Smooth muscle cell (in vitro differentiated cells): ENCODE data around the gene CTBP2. TPM values are rescaled to one million over a fixed set of nuclear protein-coding genes. Genes with fewer than 3 reads are reported as not detected.

Experiments used
- DNase-seq: peaks from one replicate; lab custom pipeline; 2025; ENCODE audit not compliant: unreplicated experiment; lab: John Stamatoyannopoulos, UW
- H2AFZ ChIP-seq: fragments of 200-600 bp; sonication (generic); 2 replicates; pipeline ENCODE4 v1.6.0; 2016; ENCODE audit warnings: antibody characterized with exemption, low read depth, mild to moderate bottlenecking
- H3F3A ChIP-seq: fragments of 200-600 bp; sonication (generic); 2 replicates; pipeline ENCODE4 v1.6.0; 2017; ENCODE audit warnings: antibody characterized with exemption, low read depth
- H3K27ac ChIP-seq: fragments of 200-600 bp; sonication (generic); 2 replicates; pipeline ENCODE4 v1.5.1; 2016; ENCODE audit warnings: low read depth, mild to moderate bottlenecking
- H3K27me3 ChIP-seq: fragments of 200-600 bp; sonication (generic); 2 replicates; pipeline ENCODE4 v1.6.1; 2016; ENCODE audit warnings: low read depth, mild to moderate bottlenecking
- H3K36me3 ChIP-seq: fragments of 200-600 bp; sonication (generic); 2 replicates; pipeline ENCODE4 v1.5.1; 2016; ENCODE audit warnings: low read depth
- H3K4me1 ChIP-seq: fragments of 200-600 bp; sonication (generic); 2 replicates; pipeline ENCODE4 v1.5.1; 2016; ENCODE audit warnings: low read depth
- H3K4me2 ChIP-seq: fragments of 200-600 bp; sonication (generic); 2 replicates; pipeline ENCODE4 v1.6.0; 2016; ENCODE audit warnings: mild to moderate bottlenecking
- H3K4me3 ChIP-seq: fragments of 200-600 bp; sonication (generic); 2 replicates; pipeline ENCODE4 v1.5.1; 2016; ENCODE audit warnings: mild to moderate bottlenecking
- H3K79me2 ChIP-seq: fragments of 200-600 bp; sonication (generic); 2 replicates; pipeline ENCODE4 v1.6.0; 2016; ENCODE audit warnings: low read depth, mild to moderate bottlenecking
- H3K9ac ChIP-seq: fragments of 200-600 bp; sonication (generic); 2 replicates; pipeline ENCODE4 v1.6.0; 2016; ENCODE audit warnings: low read depth
- H3K9me3 ChIP-seq: fragments of 200-600 bp; sonication (generic); replicated peaks from 2 replicates; pipeline ENCODE4 v1.5.1; 2016; ENCODE audit warnings: low read depth
- H4K20me1 ChIP-seq: fragments of 200-600 bp; sonication (generic); 2 replicates; pipeline ENCODE4 v1.6.0; 2016; ENCODE audit warnings: low read depth
- WGBS: methylation state at CpG from one replicate; pipeline ENCODE4 v1.1.7; 2016; ENCODE audit warnings: low lambda C conversion rate; 5-methylcytosine and 5-hydroxymethylcytosine counted together
- polyA plus RNA-seq: library from polyadenylated mRNA; unstranded; fragments of >200 nt; fragmentation: Nextera tagmentation; extraction: Ambion mirVana; gene quantifications from 2 replicates; pipeline ENCODE4 v1.2.1, GENCODE V29; 2016
- total RNA-seq: library from RNA; depleted of rRNA; stranded (reverse); fragments of >200 nt; gene quantifications from 2 replicates; pipeline ENCODE4 v1.2.3, GENCODE V29; 2014
- TF ChIP-seq, protein P1 (sequence below): fragments of 200-600 bp; sonication (generic); IDR thresholded peaks from 2 replicates; pipeline ENCODE4 v1.5.1; 2017; ENCODE audit warnings: borderline replicate concordance, mild to moderate bottlenecking, antibody characterized with exemption; ENCODE audit not compliant: insufficient read depth, poor library complexity, severe bottlenecking

Gene CTBP2
- total and polyA plus RNA-seq, 2 experiments from 2014 or later: 49.9 to 69.5 TPM

- H3K9me3 ChIP-seq: no peaks in the 10 kb centered on the region
- TF ChIP-seq, protein P1, sequence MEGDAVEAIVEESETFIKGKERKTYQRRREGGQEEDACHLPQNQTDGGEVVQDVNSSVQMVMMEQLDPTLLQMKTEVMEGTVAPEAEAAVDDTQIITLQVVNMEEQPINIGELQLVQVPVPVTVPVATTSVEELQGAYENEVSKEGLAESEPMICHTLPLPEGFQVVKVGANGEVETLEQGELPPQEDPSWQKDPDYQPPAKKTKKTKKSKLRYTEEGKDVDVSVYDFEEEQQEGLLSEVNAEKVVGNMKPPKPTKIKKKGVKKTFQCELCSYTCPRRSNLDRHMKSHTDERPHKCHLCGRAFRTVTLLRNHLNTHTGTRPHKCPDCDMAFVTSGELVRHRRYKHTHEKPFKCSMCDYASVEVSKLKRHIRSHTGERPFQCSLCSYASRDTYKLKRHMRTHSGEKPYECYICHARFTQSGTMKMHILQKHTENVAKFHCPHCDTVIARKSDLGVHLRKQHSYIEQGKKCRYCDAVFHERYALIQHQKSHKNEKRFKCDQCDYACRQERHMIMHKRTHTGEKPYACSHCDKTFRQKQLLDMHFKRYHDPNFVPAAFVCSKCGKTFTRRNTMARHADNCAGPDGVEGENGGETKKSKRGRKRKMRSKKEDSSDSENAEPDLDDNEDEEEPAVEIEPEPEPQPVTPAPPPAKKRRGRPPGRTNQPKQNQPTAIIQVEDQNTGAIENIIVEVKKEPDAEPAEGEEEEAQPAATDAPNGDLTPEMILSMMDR: peak; percentile 36
- H3K36me3 ChIP-seq: no peaks in the 10 kb centered on the region
- H4K20me1 ChIP-seq: peaks cover 19% of the 10 kb centered on the region
- H3K27me3 ChIP-seq: no peaks in the 10 kb centered on the region
- H3F3A ChIP-seq: peaks cover 5% of the 10 kb centered on the region
- peak overlapping the region; percentile 53 for H3K27ac ChIP-seq
- H3K4me3 ChIP-seq: peak overlapping the region; percentile 93
- DNase-seq: peak; percentile 77
- peaks cover 34% of the 10 kb centered on the region for H3K4me1 ChIP-seq
- peak overlapping the region; percentile 99 for H3K4me2 ChIP-seq
- H3K79me2 ChIP-seq: peaks cover 27% of the 10 kb centered on the region
- WGBS: 1% methylated on average over 41 of the region's 76 CpGs
- peak overlapping the region; percentile 17 for H3K9ac ChIP-seq
- H2AFZ ChIP-seq: peak overlapping the region; percentile 86
Measured at GRCh38 chr10:125160856-125161706, 718 bp upstream of the CTBP2 start.

DNA sequence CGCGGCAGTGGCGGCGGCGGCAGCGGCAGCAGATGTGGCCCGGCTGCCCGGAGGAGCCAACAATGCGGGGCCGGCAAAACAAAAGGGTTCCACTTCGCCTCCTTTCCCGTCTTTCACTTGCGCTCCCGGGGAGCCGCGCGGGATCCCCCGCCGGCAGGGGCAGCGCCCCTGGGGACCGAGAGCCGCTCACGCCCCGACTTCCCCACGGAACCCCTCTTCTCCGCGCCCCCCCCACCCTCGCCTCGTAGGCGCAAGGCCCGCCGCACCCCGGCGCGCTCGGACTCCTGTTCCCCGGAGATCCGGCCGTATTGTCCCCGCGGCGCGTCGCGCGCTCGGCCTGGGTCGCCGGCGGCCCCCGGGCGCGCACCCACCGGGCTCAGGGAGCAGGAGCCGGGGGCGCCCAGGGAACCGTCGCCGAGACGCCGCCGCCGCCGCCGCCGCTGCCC is 854 bp downstream of the CTBP2 start:
- H3K9ac ChIP-seq: peak overlapping the region; percentile 77
- H4K20me1 ChIP-seq: peaks cover 34% of the 10 kb centered on the region
- peaks cover 43% of the 10 kb centered on the region for H3K79me2 ChIP-seq
- H3F3A ChIP-seq: peaks cover 5% of the 10 kb centered on the region
- TF ChIP-seq, protein P1: no peak
- no peaks in the 10 kb centered on the region for H3K9me3 ChIP-seq
- peak overlapping the region; percentile 71 for H3K27ac ChIP-seq
- peaks cover 48% of the 10 kb centered on the region for H3K4me1 ChIP-seq
- H3K4me2 ChIP-seq: peak overlapping the region; percentile 99
- peak overlapping the region; percentile 93 for H3K4me3 ChIP-seq
- H2AFZ ChIP-seq: no peak overlapping the region
- WGBS: 0% methylated on average over 36 of the region's 66 CpGs
- no peaks in the 10 kb centered on the region for H3K36me3 ChIP-seq
- DNase-seq: no peak
- H3K27me3 ChIP-seq: no peaks in the 10 kb centered on the region

GRCh38 chr10:125158601-125159485 is 1.5 kb downstream of the CTBP2 start:
- Histone ChIP-seq H3K9me3 (no peaks in the 10 kb centered on the region), H2AFZ (peak overlapping the region; percentile 36), H4K20me1 (peaks cover 41% of the 10 kb centered on the region), H3K4me3 (peak overlapping the region; percentile 93), H3F3A (peaks cover 5% of the 10 kb centered on the region), H3K4me1 (peaks cover 55% of the 10 kb centered on the region), H3K4me2 (peak overlapping the region; percentile 99), H3K79me2 (peaks cover 48% of the 10 kb centered on the region), H3K27me3 (no peaks in the 10 kb centered on the region), H3K36me3 (no peaks in the 10 kb centered on the region), H3K27ac (peak overlapping the region; percentile 85), H3K9ac (peak overlapping the region; percentile 77)
- peak; percentile 44 for DNase-seq
- WGBS: 1% methylated on average over 82 of the region's 115 CpGs
- TF ChIP-seq, protein P1: no peak
